Activated naive CD4-positive, alpha-beta T cell (primary cell): Measurements from ENCODE around the gene AKAP9.
"Not testable (repeated sequence)": the region's sequence is repeated elsewhere in the genome, so short reads cannot be mapped to it uniquely, and the experiment has no call there.

ENCODE experiments used
- DNase-seq, 4 experiments: peaks; one replicate each; lab custom pipeline; 2025; lab: John Stamatoyannopoulos, UW

AKAP9 gene

GRCh38 chr7:92013611-92014010 lies 72.9 kb downstream of the AKAP9 start:
- DNase-seq = no peak

- DNase-seq = no peak
Measured at GRCh38 chr7:92020636-92021035, 80.0 kb downstream of the AKAP9 start.

GRCh38 chr7:92025260-92025659 lies 84.6 kb downstream of the AKAP9 start:
- no peak for DNase-seq

GRCh38 chr7:92026635-92027034 lies 86.0 kb downstream of the AKAP9 start:
- DNase-seq = not testable (repeated sequence)

- DNase-seq = not testable (repeated sequence)
Measured at GRCh38 chr7:92027128-92027527, 86.5 kb downstream of the AKAP9 start.

GRCh38 chr7:92028226-92028625 lies 87.6 kb downstream of the AKAP9 start:
- DNase-seq = no peak

- no peak for DNase-seq
Measured at GRCh38 chr7:92028686-92029085, 88.0 kb downstream of the AKAP9 start.

GRCh38 chr7:92034116-92034515 lies 93.5 kb downstream of the AKAP9 start:
- DNase-seq = no peak

GRCh38 chr7:92035576-92035975 lies 94.9 kb downstream of the AKAP9 start:
- DNase-seq = no peak

- no peak for DNase-seq
Measured at GRCh38 chr7:92039900-92040299, 99.2 kb downstream of the AKAP9 start.

GRCh38 chr7:92042056-92042737 lies 101.5 kb downstream of the AKAP9 start:
- no peak for DNase-seq

GRCh38 chr7:92043098-92043497 lies 102.4 kb downstream of the AKAP9 start:
- DNase-seq = no peak

- no peak for DNase-seq
Measured at GRCh38 chr7:92043637-92044036, 103.0 kb downstream of the AKAP9 start.

GRCh38 chr7:92044148-92044547 lies 103.5 kb downstream of the AKAP9 start:
- no peak for DNase-seq

GRCh38 chr7:92044940-92045339 lies 104.3 kb downstream of the AKAP9 start:
- DNase-seq = no peak

- no peak for DNase-seq
Measured at GRCh38 chr7:92051655-92052054, 111.0 kb downstream of the AKAP9 start.

GRCh38 chr7:92052159-92052558 lies 111.5 kb downstream of the AKAP9 start:
- DNase-seq = no peak

- DNase-seq = no peak
Measured at GRCh38 chr7:92052684-92053083, 112.0 kb downstream of the AKAP9 start.

GRCh38 chr7:92053312-92053711 lies 112.7 kb downstream of the AKAP9 start:
- no peak for DNase-seq

- no peak for DNase-seq
Measured at GRCh38 chr7:92056286-92056685, 115.6 kb downstream of the AKAP9 start.

- no peak for DNase-seq
Measured at GRCh38 chr7:92057375-92057774, 116.7 kb downstream of the AKAP9 start.

GRCh38 chr7:92058040-92058439 lies 117.4 kb downstream of the AKAP9 start:
- no peak for DNase-seq

GRCh38 chr7:92058899-92059298 lies 118.2 kb downstream of the AKAP9 start:
- DNase-seq = no peak

GRCh38 chr7:92061154-92061553 lies 120.5 kb downstream of the AKAP9 start:
- no peak for DNase-seq
